Measurements from ENCODE around the gene GALNT2.

Gene GALNT2

GRCh38 chr1:230171356-230172015 lies 104.4 kb downstream of the GALNT2 start:
- DNase-seq, result no peak

DNA sequence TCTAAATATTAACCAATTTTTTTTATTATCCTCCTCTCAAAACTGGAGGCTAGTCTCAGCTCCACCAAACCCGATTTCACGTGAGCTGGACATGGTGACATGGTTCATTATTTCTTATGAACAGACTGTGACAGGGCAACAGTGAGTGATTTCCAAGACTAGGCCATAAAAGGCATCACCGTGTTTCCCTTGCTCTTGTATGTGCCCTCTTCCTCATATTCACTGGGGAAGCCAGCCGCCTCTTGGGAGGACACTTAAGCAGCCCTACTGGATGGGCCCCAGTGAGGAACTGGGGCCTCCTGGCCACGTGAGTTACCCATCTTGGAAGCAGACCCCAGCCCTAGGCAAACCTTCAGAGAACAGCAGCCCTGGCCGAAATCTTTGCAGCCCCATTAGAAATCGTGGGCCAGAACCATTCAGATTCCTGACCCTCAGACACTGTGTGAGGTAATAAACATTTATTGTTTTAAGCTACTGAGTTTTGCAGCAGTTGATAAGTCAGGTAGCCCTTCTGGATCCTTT lies 105.0 kb downstream of the GALNT2 start:
- no peak for DNase-seq

DNA sequence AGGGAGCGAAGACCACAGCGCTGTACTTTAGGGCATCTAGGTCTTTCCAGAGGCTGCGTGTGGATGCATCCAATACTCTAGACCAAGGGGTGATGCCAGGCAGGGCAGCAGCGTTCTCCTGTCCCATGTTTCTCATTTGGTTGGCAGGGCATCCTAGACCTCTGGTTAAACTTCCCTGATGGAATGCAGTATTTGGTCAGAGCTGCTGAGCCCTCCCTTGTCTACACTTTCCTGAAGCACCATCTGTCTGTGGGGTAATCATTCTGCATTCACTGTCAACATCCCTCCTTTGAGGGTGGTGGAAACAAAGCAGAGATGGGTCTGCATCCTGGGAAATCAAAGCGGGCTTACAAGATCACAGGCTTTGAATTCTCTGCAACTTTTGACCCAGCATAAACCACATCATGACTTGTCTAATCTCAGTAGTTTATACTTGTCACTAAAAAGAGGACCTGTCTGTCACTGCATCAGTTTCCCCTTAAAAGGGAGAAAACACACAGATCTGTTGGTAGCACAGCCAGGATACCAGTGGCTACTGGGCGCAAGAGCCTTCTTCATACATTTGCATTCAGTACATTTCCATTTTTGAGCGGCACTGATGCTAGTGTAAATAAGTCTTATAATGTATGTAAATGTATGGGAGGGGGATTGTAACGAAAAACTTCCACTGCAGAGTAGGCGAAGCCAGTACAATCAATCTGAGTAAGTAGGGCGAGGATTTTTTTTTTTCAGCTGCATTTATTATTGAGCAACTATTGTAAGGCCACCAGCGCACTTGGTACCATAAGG lies 106.3 kb downstream of the GALNT2 start:
- no peak for DNase-seq

DNA sequence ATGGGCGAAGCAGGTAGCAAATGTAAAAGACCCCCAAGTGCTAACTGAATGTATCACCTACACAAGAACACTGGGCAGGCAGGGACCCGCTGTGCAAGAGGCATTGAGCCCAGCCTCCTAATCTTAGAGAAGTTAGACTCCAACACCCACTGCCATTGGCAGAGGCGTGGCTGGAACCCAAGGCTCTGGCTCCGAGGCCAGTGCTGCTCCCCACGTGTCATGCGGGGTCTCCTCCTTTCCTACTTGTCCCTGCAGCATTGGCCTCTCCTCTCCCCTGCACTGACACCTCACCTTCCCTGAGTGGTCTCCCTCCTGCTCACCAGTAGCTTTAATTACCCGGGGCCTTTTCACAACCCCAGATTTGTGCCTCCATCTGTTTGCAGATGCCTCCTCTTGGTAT lies 107.0 kb downstream of the GALNT2 start:
- DNase-seq, result no peak

- no peak for DNase-seq
These were observed 107.6 kb downstream of the GALNT2 start for GRCh38 chr1:230174471-230175162.

DNA sequence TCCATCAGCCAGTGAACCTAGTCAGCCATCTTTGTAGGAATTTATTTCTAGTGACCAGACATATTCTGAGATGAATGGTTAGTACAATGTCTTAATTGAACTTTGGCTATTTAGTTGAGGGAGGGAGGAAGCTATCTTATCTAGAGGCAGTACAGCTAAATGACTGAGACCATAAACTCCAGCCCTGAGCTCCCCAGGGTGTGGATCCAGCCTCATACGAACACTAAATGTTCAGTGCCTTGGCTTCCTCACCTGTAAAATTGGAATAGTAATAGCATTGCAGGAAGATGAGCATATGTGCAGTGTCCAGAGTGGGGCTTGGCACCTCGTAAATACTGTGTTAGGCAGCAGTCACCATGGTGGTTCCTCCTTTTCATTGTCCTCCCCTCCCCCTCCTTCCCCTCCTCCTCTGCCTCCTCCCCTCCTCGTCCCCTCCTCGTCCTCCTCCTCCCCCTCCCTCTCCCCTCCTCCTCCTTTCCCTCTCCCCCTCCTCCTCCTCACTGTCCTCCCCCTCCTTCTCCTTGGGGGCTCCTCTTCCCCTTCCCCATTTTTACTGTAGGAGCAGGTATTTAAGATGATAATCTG lies 108.2 kb downstream of the GALNT2 start:
- DNase-seq, result no peak

DNA sequence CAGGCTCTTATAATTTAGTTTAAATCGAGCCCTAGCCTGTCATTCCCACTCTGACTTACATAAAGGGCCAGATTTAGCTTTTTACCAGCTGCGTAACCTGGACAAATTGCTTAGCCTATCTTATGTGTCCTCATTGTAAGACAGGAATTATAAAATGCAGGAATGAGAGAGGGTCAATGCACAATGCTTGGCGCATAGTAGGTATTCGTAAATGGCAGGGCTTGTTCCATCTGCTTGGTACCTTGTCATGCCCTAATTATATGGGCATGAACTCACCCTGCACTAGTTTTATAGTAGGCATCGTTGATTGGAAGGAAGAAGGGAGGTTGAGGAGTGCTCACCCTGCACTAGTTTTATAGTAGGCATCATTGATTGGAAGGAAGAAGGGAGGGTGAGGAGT lies 108.8 kb downstream of the GALNT2 start:
- no peak for DNase-seq

- DNase-seq, result no peak
These were observed 109.3 kb downstream of the GALNT2 start for GRCh38 chr1:230176326-230176725.

DNA sequence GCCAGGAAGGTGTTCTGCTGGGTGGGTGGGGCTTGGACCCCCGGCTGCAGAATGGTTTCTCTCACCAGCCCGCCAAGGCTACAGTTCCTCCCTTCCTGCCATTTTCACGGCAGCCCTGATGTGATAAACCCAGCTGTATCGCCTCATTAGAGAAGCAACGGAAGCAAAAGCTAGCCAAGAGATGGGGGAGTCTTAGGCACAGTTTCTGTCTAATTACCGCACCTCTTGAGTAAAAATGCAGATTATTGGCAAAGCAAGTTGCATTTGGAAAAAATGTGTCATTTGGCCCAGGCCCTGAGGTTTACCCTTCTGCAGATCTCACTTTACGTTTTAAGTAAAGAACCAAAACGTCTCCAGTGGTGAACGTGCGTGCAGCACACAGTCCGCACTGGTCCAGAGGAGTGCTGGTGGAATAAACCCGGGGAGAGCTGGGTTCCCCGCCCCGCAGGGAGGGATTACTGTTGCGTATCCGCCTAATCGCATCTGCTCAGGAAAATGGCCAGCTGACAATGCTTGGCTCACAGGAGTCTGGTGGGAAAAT lies 109.9 kb downstream of the GALNT2 start:
- DNase-seq, result peak; percentile 84

DNA sequence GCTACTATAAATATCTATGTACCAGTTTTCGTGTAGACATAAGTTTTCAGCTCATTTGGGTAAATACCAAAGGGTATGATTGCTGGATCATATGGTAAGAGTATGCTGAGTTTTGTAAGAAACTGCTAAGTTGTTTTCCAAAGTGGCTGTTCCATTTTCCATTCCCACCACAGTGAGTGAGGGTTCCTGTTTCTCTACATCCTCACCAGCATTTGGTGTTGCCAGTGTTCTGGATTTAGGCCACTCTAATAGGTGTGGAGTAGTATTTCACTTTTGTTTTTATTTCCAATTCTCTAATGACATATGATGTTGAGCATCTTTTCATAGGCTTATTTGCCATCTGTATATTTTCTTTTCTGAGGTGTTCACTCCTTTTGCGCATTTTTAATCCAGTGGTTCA lies 112.2 kb downstream of the GALNT2 start:
- DNase-seq, result no peak

- DNase-seq, result no peak
These were observed 118.3 kb downstream of the GALNT2 start for GRCh38 chr1:230185076-230186001.

DNA sequence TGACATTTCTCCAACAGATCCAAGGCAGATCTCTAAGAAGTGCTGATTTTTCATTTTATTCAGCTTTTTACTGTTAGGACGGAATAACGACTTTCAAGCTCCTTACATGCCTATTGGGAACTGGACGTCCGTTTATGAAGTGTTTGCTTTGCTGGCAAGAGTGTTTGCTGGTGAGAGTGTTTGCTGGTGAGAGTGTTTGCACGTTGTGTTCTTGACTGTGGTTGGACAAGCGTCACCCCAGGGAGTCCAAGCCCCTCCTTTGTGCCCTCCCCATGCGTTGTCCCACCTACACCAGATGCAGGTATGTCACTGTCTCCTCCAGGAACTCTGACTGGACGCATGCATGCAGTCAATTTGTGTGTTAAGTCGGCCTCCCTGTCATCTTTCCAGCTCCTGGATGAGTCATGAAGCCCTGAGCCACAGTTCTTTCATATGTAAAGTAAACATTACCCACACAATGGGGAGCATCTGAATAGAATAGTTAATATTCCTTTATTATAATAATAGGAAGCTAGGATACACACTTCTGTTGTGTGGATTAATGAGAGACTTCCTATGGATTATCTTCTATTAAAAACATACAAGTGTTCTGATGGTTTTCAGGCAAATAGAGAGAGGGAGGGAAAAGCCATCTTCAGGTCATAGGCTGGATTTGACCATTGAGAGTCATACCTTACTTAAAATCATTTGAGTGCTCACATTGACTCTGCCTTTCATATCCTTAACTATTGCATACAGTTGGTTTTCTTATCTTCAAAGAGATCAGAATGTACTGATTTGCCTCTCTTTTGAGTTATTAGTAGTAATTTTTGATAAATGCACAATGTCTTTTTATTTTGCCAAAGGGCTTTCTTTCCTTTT lies 119.2 kb downstream of the GALNT2 start:
- DNase-seq, result peak; percentile 45

- no peak for DNase-seq
These were observed 119.8 kb downstream of the GALNT2 start for GRCh38 chr1:230186874-230187273.

DNA sequence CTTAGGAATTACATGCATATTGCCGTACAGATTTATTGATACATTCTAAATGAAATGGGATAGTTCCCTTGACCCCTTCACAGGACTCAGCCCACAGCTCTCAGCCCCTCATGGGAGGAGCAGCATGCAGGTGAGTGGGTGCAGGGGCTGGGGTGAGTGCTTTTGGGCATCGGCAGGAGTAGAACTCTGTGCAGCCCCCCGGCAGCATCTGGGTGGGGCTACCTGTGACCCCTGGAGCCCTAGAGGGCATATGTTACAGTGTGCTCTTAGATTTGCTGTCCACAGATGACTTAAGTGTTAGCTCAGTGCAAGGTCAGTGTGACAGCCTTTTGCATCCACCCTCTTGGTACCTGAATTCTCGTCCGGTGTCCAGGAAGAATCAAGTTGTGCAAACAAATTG lies 120.3 kb downstream of the GALNT2 start:
- DNase-seq, result no peak

- DNase-seq, result no peak
These were observed 121.8 kb downstream of the GALNT2 start for GRCh38 chr1:230188826-230189225.

DNA sequence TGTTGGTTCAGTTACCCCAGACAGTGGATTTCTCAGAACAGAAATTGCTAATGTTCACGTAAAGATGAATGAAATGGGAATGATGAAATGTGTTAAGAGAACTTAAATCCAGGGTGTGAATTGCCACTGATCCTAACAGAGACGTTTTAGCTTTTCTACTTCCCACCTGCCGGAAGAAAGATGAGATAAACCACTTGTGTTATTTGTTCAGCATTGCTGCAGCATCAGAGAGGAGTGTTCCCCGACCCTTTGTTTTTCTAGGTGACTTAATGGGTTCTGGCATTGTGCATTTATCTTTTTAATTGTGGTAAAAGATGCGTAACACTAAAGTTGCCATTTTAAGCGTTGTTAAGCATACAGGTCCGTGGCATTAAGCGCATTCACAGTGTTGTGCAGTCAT lies 122.3 kb downstream of the GALNT2 start:
- no peak for DNase-seq

DNA sequence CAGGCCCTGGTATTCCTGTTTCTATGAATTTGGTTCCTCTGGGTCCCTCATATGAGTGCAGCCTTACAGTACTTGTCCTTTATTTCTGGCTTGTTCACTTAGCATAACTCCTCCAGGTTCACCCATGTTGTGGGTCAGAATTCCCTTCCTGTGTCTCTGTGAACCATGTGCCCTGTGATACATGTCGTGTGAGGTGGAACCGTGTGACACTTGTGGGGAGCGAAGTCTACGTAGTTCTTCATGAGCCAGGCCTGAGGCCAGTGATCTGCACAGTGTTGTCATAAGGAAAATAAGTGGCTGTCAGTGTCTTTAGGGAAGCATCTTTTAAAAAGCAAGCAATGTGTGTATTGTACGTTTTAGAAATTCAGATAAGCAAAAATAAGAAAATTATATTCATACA lies 122.8 kb downstream of the GALNT2 start:
- no peak for DNase-seq

DNA sequence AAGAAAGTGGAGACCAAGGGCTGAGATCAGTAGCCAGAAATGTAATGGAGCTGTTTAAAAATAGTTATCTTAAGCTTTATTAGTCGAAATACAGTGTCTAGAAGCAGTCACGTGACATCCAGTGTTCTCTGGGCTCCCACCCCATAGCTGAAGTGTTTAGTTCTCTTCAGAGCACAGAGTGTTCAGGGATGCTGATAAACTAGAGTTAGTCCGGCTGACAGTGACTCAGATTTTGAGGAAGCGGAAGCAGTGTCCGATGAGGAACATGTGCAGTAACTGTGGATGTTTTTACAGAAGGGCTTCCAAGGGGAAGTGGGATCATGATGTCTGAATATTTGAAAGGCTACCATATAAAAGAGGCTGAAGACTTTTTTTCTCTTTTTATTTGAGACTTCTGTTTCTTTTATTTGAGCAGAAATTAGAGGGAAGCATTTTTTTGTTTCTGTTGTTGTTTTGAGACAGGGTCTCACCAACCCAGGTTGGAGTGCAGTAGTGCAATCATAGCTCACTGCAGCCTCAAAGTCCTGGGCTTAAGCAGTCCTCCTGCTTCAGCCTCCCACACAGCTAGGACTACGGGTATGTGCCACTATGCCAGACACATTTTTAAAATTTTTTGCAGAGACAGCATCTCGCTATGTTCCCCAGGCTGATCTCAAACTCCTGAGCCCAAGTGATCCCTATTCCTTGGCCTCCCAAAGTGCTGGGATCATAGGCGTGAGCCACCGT lies 124.2 kb downstream of the GALNT2 start:
- no peak for DNase-seq

GRCh38 chr1:230191855-230192254 lies 124.8 kb downstream of the GALNT2 start:
- DNase-seq, result no peak

- DNase-seq, result no peak
These were observed 127.5 kb downstream of the GALNT2 start for GRCh38 chr1:230194525-230194924.
